22Rv1 (cell line): ENCODE data around the gene TENM4.

Source experiments
- ZFX ChIP-seq: fragments of 450-650 bp; IDR thresholded peaks from 2 replicates; pipeline ENCODE4 v1.6.1; 2017; ENCODE audit warnings: antibody characterized with exemption, borderline replicate concordance
- TF ChIP-seq, protein P1 (sequence below): fragments of 450-650 bp; IDR thresholded peaks from 2 replicates; pipeline ENCODE4 v1.5.1; 2017; ENCODE audit warnings: mild to moderate bottlenecking

DNA sequence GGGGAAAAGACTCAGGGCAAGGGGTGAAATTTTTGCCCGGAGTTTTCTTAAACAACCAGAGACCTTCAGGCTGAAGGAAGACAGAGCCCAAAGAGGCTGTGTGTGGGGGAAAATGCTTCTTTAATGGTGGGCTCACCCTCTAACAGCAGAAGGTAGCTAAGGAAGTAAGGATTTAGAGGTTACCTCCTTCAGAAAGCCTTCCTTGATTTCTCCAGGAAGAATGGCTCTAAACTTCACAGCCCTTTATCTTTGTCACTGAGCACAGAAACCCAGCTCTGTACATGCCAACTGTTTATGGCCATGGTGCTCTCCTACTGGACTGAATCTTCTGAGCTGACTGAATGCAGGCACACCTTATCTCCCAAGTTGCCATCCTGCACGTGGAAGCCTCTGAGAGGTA, 196.0 kb downstream of the TENM4 start:
- TF ChIP-seq, protein P1, sequence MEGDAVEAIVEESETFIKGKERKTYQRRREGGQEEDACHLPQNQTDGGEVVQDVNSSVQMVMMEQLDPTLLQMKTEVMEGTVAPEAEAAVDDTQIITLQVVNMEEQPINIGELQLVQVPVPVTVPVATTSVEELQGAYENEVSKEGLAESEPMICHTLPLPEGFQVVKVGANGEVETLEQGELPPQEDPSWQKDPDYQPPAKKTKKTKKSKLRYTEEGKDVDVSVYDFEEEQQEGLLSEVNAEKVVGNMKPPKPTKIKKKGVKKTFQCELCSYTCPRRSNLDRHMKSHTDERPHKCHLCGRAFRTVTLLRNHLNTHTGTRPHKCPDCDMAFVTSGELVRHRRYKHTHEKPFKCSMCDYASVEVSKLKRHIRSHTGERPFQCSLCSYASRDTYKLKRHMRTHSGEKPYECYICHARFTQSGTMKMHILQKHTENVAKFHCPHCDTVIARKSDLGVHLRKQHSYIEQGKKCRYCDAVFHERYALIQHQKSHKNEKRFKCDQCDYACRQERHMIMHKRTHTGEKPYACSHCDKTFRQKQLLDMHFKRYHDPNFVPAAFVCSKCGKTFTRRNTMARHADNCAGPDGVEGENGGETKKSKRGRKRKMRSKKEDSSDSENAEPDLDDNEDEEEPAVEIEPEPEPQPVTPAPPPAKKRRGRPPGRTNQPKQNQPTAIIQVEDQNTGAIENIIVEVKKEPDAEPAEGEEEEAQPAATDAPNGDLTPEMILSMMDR, result no peak
- TF ChIP-seq ZFX, result no peak
